Fibroblast of villous mesenchyme (primary cell): ENCODE results near the gene EPHB3. TPM values are rescaled to one million over a fixed set of nuclear protein-coding genes. Genes with fewer than 3 reads are reported as not detected.

Experiments
- DNase-seq: peaks from one replicate; pipeline ENCODE4 v3.0.0-alpha.2; 2010; ENCODE audit warnings: low read depth
- H3K4me3 ChIP-seq: 2 replicates; pipeline ENCODE4 v1.5.1; 2011; ENCODE audit warnings: low read depth, mild to moderate bottlenecking, low read length
- total RNA-seq: library from RNA; depleted of rRNA; stranded (reverse); fragments of >200 nt; gene quantifications from 2 replicates; pipeline ENCODE4 v1.2.3, GENCODE V29; 2012
- TF ChIP-seq, protein P1 (sequence below): IDR thresholded peaks from 2 replicates; pipeline ENCODE4 v1.5.1; 2012; ENCODE audit warnings: low read depth, mild to moderate bottlenecking, low read length; ENCODE audit not compliant: insufficient read depth

EPHB3 gene
- total RNA-seq, 1 donor: 2.2 TPM

DNA sequence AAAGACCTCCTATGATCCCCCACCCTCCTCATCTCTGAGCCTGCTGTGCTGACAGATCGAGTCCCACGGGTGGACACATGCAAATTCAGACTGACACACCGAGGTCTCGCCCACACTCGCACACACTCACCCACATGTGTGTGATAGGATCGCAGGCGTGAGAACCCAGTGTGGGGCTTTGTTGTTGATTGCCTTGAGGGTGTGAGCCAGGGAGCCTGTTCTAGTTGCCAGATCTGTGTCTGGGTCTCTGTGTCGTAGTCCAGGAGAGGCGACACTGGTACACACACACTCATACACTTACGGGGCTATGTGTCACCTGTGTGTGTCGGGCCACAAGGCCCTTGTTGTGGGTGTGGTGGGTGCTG lies 2.0 kb downstream of the EPHB3 start:
- TF ChIP-seq, protein P1, sequence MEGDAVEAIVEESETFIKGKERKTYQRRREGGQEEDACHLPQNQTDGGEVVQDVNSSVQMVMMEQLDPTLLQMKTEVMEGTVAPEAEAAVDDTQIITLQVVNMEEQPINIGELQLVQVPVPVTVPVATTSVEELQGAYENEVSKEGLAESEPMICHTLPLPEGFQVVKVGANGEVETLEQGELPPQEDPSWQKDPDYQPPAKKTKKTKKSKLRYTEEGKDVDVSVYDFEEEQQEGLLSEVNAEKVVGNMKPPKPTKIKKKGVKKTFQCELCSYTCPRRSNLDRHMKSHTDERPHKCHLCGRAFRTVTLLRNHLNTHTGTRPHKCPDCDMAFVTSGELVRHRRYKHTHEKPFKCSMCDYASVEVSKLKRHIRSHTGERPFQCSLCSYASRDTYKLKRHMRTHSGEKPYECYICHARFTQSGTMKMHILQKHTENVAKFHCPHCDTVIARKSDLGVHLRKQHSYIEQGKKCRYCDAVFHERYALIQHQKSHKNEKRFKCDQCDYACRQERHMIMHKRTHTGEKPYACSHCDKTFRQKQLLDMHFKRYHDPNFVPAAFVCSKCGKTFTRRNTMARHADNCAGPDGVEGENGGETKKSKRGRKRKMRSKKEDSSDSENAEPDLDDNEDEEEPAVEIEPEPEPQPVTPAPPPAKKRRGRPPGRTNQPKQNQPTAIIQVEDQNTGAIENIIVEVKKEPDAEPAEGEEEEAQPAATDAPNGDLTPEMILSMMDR: no peak
- H3K4me3 ChIP-seq: no peak overlapping the region
- no peak for DNase-seq

DNA sequence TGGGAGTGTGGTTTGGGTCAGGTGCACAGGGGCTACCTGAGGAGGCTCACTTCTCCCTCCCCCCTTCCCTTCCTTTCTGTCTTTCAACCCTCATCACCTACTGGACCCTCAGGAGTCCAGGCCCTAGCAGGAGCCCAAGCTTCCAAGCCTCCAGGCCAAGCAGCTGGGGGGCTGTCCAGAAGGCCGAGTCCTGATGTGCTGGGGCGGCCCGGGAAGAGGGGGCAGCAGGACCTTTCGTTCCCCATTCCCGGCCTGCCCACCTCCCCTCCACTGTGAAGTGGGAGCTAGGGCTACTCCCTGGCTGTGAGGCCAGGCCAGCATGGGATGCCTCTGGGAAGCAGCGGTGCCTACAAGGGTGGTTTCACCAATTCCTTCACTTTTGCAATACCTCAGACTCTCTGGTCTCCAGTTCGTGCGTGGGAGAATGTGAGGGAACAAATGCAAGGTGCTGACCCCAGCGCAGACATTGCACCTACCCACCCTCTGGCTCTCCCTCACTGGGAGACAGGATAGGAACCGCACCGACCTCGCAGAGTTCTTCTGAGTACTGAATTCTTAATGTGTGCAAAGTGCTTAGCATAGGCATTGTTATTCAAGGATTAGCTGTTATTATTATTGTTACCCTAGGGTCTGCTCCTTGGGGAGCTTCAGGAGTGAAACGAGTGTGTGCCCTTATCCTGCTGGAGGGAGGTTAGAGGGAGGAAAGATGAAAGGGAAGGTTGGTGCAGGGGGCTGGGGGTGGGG lies 2.5 kb downstream of the EPHB3 start:
- no peak for DNase-seq
- TF ChIP-seq, protein P1: no peak
- no peak overlapping the region for H3K4me3 ChIP-seq

DNA sequence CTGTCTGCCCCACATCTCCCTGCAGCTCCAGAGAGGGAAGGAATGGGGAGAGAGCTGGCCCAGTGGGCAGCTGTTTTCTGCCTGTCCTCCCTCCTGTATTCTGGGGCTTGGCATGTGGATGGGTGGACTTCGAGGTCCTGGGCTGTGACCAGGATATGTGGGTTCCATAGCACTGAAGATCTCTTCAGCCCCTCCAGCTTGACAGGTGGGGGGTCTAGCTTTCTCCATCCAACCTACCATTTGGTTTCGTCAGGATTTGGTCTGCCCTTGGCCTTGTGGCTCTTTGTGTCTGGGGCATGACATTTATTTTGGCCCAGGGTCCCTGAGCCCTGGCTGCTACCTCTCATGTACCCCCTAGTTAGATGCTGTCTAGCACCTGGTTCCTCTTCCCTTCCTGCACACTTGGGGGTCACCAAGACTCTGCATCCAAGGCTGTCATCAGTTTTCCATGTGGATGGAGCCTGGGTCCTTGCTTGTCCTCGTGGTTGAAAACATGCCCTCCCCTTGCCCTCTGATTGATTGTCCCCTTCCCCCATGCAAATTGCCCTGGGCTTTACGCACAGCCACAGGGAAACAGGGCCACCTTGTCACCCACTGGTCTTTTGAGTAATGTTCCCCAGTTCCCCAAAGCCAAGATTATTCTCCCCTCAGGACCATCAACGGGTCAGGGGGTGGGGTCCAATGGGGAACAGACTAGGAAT lies 3.2 kb downstream of the EPHB3 start:
- no peak overlapping the region for H3K4me3 ChIP-seq
- TF ChIP-seq, protein P1: no peak
- no peak for DNase-seq

DNA sequence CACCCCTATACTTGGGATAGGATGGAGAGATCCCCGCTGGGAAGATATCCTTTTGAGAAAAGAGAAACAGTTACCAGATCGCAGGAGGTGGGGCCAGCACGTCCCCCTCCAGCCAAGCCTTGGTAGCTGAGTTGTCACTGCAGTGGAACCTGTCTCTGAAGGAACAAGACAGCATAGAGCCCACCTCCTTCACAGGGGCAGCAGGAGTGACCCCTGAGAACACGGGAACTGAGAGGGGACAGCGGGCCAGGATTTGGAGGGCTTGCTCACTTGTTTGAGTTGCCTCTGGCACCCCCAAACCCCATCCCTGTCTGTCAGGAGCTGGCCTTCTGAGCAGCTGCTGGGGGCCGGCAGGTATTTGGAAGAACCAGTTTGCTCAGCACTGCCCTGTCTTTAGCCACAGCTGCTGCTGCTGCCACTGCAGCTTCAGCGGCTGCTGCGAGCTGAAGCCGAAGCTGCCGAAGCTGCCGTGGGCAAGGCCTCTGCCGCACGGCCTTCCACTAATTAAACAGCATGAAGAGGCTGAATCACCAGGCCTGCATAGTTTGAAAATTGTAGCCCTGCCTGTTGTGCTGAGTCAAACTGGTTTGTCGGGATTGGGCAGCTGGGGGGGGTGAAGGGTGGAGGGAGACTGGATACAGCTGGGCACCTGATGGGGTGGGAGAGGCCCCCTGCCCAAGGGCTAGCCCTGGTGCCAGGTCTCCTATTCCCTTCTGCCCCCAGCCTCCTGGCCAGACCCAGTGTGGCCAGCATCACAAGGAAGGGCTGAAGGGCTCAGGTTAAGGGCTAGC lies 4.0 kb downstream of the EPHB3 start:
- DNase-seq: peak; percentile 80
- TF ChIP-seq, protein P1: no peak
- H3K4me3 ChIP-seq: no peak overlapping the region

DNA sequence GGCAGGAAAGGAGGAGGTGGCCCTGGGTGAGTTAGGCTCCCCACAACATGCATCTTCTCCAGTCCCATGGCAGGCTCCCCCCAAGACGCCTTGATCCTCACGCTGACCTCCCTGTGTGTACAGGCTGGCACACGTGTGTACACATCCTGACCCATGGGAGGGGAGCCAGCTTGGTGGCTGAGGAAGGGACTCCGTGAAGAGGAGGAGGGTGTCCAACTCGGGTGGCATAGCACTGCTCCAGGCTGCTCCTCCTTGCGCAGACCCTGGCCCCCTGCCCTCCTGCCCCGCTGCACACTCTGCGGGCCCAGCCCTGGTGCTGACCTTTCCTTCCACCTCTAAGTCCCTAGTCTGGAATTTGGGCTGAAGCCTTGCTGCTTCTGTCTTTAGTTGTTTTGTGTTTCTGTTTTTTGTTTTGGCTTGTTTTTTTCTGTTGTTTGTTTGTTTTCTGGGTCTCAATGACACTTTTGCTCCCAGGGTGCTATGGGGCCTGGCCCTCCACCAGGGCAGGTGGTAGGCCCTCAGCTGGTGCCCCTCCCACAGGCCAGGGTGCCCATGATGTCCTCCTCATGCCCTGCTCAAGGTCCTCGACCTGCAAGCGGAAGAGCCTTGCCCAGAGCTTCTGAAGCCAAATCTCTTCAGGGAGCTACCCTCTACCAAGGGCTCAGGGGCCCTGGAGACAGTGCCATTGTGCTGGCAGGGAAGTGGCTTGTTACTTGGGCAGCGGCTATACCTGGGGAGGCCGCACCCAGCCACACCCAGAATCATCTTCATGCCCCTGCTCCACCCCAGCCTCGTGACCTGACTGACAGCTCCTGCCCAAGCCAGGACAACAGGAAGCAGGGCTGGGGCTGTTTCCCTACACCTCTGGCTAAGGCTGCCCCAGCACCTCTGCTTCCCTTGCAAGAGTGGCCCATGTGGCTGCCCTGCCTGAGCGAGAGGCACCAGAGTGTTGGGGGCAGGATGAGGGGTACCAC lies 5.1 kb downstream of the EPHB3 start:
- H3K4me3 ChIP-seq: no peak overlapping the region
- no peak for DNase-seq
- TF ChIP-seq, protein P1: no peak

DNA sequence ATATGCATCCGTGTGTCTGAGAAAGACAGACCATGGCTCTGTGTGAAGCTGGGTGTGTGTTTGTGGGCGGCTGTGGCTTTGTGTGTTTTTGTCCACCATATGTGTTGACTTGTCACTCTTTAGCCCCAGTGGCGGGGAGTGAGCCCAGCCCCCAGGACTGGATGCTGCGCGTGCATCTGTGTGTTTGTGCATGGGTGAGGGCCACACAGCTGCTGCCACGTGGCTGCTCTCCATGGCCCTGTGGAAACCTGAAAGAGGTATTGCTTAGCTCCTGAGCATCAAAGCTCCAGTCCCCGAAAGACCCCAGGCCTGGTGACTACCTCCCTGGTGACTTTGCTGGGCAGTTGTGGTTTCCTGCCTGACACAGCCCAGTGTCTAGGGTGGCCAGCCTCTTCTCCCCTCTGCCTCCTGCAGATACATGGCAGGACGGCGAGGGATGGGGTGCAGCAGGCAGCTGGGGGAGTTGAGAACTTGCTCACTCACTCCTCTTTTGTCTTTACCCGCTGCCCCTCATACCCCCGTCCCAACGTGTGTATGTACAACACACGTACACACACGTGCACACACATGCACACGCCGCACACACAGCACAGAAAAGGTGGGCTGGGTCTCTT lies 6.5 kb downstream of the EPHB3 start:
- no peak overlapping the region for H3K4me3 ChIP-seq

More for the DNA sequence above, 6.5 kb downstream of the EPHB3 start:
- TF ChIP-seq, protein P1: no peak
- no peak for DNase-seq
